Activated CD4-positive, alpha-beta memory T cell treated with anti-CD3 and anti-CD28 coated beads, Interleukin-2, amount 10 ng/mL, durations not matched to agents 7 days and 5 days (primary cell): ENCODE results near the gene ABTB1. TPM values are rescaled to one million over a fixed set of nuclear protein-coding genes. Genes with fewer than 3 reads are reported as not detected.

Experiments used
- CTCF ChIA-PET: fragments of 350-600 bp; sonication (Branson Sonifier 250); formaldehyde crosslinking; loops from one replicate; lab custom pipeline; 2021; ENCODE audit warnings: antibody characterized with exemption, inconsistent platforms; lab: Charles Lee
- POLR2A ChIA-PET: fragments of 350-600 bp; sonication (Branson Sonifier 250); formaldehyde crosslinking; loops from one replicate; lab custom pipeline; 2021; ENCODE audit warnings: antibody characterized with exemption; lab: Charles Lee
- DNase-seq: peaks from one replicate; pipeline ENCODE4 v3.0.0-alpha.2; 2020
- H3K27ac Mint-ChIP-seq: one replicate; pipeline ENCODE4 v1.8.0; 2021; ENCODE audit warnings: mild to moderate bottlenecking, mixed read lengths
- H3K27me3 Mint-ChIP-seq: one replicate; pipeline ENCODE4 v1.8.0; 2021; ENCODE audit warnings: mixed read lengths
- H3K36me3 Mint-ChIP-seq: one replicate; pipeline ENCODE4 v1.8.0; 2021; ENCODE audit warnings: low read depth, mixed read lengths
- H3K4me1 Mint-ChIP-seq: one replicate; pipeline ENCODE4 v1.8.0; 2021; ENCODE audit warnings: mixed read lengths
- H3K4me3 Mint-ChIP-seq: one replicate; pipeline ENCODE4 v1.8.0; 2021; ENCODE audit warnings: mild to moderate bottlenecking, mixed read lengths
- H3K9me3 Mint-ChIP-seq: one replicate; pipeline ENCODE4 v1.8.0; 2021; ENCODE audit warnings: mixed read lengths
- total RNA-seq, 2 experiments: library from RNA; stranded (reverse); gene quantifications; one replicate each; pipeline ENCODE4 v1.2.3, GENCODE V29; 2021

ABTB1 gene
- total RNA-seq, 2 experiments from 2014 or later: 34.3 to 38.8 TPM

DNA sequence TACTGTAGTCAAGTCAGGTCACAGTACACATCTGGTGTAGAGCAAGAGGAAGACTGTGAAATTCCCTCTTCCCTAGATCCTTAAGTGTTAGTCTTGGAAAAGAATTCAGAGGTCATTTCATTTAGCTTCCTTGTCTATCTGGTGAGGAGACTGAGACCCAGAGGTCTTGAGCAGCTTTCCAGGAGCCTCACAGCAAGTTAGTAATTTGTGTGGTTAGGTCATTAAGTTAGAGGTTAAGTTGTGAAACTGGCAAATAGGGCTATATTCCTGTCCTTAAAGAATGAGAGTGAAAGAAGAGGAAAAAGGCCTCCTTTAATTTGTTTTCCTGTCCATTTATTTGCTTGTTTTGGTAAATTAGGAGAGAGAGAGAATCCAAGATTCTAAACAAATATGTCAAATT lies 34.8 kb upstream of the ABTB1 start:
- ChIA-PET POLR2A (interaction anchor here (0.6 to 2.8 kb wide), 7 partner anchors 8 to 417 kb away, joined by 3 to 11 read pairs (median 3); partner anchors contain the start of genes ABTB1 and TPRA1), CTCF (interaction anchor here (1.3 to 3.1 kb wide), 5 partner anchors 11 to 90 kb away, joined by 3 to 18 read pairs (median 5); partner anchors contain the start of gene TPRA1)
- H3K4me1 Mint-ChIP-seq: peaks cover 21% of the 10 kb centered on the region
- DNase-seq: no peak
- H3K36me3 Mint-ChIP-seq: no peaks in the 10 kb centered on the region
- H3K9me3 Mint-ChIP-seq: no peaks in the 10 kb centered on the region
- peak overlapping the region; percentile 5 for H3K27ac Mint-ChIP-seq
- peaks cover 4% of the 10 kb centered on the region for H3K27me3 Mint-ChIP-seq
- H3K4me3 Mint-ChIP-seq: no peak overlapping the region

DNA sequence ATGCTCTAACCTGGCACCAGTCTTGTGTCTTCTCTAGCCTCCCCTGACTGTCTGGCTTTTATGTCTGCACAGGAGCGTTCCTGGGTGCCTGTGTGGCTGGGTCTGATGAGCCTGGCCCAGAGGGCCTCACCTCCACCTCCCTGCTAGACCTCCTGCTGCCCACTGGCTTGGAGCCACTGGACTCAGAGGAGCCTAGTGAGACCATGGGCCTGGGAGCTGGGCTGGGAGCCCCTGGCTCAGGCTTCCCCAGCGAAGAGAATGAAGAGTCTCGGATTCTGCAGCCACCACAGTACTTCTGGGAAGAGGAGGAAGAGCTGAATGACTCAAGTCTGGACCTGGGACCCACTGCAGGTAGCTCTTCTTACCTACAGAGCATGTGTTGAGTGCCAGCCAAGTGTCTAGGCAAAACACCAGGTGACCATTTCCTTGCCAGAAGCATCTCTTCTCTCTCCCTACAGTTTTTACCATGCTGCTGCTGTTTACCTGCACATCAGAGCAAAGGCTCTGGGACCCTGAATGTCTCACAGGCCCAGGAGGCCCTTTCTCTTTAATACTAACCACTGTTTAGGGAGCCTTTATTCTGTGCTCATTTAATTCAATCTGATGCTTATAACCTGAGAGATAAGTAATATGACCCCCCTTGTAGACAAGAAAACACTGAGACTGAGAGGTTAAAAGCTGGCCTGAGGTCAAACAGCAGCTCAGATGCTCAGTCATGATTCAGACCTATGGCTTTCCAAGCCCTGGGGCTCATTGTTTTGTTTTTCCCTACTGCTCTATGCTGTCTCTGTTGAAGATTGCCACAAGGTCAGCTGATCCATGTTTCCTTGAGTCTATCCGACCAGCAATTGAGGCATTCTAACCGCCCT lies 33.3 kb upstream of the ABTB1 start:
- Mint-ChIP-seq H3K9me3 (no peaks in the 10 kb centered on the region), H3K27ac (no peak overlapping the region), H3K27me3 (no peaks in the 10 kb centered on the region), H3K4me3 (no peak overlapping the region), H3K4me1 (peaks cover 21% of the 10 kb centered on the region), H3K36me3 (no peaks in the 10 kb centered on the region)
- ChIA-PET CTCF (interaction anchor here (1.3 kb wide), 1 partner anchor 42 kb away, joined by 4 read pairs; no protein-coding TSS in a partner anchor), POLR2A (interaction anchor here (1.3 to 2.0 kb wide), 2 partner anchors 33 to 41 kb away, joined by 5 to 9 read pairs; partner anchors contain the start of genes ABTB1 and MCM2)
- DNase-seq: no peak

DNA sequence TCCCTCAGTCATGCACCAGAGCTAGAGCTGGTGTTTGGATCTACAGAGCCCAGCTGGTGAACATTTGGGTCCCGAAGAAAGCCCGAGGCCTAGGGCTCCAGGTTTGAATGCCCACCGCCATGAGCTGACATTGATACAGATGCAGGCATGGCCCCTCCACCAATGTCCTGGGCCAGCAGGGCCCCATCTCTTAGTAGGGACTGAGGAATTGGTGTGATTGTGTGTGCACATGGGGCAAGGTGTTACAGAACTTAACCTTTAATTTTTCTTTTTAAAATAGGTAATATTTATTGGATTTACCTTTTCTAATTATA lies 32.8 kb upstream of the ABTB1 start:
- Mint-ChIP-seq H3K9me3 (no peaks in the 10 kb centered on the region), H3K27me3 (no peaks in the 10 kb centered on the region), H3K4me3 (no peak overlapping the region), H3K27ac (no peak overlapping the region), H3K36me3 (no peaks in the 10 kb centered on the region), H3K4me1 (peaks cover 21% of the 10 kb centered on the region)
- POLR2A ChIA-PET: interaction anchor here (1.3 to 2.0 kb wide), 2 partner anchors 33 to 41 kb away, joined by 5 to 9 read pairs; partner anchors contain the start of genes ABTB1 and MCM2
- no peak for DNase-seq
- CTCF ChIA-PET: interaction anchor here (1.3 kb wide), 1 partner anchor 42 kb away, joined by 4 read pairs; no protein-coding TSS in a partner anchor

DNA sequence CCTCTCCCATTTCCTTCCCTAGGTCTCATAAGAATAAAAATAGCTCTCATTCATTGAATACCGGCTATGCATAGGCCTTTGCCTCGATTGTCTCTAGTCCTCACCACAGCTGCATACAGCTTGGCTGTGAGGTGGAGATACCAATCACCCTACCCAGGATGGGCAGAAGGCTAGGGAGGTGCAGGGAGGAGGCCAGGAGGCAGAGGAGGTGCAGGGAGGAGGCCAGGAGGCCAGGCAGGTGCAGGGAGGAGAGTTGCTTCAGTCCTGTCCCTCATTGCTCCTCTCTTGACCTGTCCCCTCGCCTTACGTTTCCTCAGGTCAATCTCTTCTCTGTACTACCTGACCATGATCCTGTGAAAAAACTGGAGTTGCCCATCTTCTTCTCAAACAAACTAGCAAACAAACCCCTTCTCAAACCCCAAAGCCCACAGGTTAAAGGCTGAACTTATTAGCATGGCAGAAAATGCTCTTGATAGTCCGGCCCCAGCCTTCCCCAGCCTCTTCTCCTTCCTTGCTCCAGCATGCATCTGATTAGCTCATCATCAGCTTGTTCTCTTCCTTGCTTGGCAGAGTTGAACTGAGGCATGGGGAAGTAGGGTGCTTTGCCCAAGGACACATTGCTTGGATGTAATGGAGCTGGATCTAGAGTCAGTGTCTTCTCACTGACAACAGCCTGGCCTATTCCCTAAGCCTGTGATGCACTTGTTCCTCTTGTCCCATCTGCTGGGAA lies 27.9 kb upstream of the ABTB1 start:
- H3K4me3 Mint-ChIP-seq: no peak overlapping the region
- CTCF ChIA-PET: interaction anchor here (1.0 to 1.3 kb wide), 3 partner anchors 10 to 50 kb away, joined by 3 read pairs; no protein-coding TSS in a partner anchor
- H3K27ac Mint-ChIP-seq: no peak overlapping the region
- POLR2A ChIA-PET: no interaction called here
- H3K4me1 Mint-ChIP-seq: no peaks in the 10 kb centered on the region
- no peaks in the 10 kb centered on the region for H3K27me3 Mint-ChIP-seq
- no peaks in the 10 kb centered on the region for H3K9me3 Mint-ChIP-seq
- H3K36me3 Mint-ChIP-seq: no peaks in the 10 kb centered on the region
- no peak for DNase-seq

DNA sequence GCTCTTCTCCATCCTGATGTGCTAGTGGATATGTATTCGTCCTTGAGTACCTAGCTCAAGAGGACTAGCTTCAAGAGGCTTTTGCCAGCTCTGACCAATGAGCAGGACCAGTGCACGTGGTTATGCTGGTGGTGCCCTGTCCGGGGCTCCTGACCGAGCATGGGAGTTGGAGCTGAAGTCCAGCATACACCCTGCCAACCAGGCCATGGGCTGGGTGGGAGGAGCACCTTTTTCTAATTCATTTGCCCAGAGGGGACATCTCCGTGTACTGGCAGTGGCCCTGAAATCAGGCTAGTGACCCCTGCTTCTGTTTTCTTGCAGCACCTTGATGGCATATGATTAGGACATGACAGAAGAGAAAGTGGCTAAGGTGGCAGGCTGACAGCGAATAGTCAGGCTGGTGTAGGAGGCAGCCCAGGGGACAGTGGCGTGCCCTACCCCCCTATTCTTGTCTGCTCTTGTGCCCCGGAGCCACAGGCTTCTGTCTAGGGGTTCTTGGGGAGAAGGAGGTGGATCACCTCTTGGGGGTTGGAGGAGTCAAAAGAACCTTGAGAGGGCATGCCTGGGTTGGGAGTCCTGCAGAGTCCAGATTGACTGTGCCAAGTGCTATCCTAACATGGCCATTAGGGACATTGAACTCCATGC lies 27.3 kb upstream of the ABTB1 start:
- H3K9me3 Mint-ChIP-seq: no peaks in the 10 kb centered on the region
- ChIA-PET POLR2A (interaction anchor here (1.2 kb wide), 1 partner anchor 8 kb away, joined by 3 read pairs; no protein-coding TSS in a partner anchor), CTCF (interaction anchor here (1.0 to 1.3 kb wide), 3 partner anchors 10 to 50 kb away, joined by 3 read pairs; no protein-coding TSS in a partner anchor)
- H3K27ac Mint-ChIP-seq: no peak overlapping the region
- no peak for DNase-seq
- H3K4me1 Mint-ChIP-seq: no peaks in the 10 kb centered on the region
- no peak overlapping the region for H3K4me3 Mint-ChIP-seq
- H3K36me3 Mint-ChIP-seq: no peaks in the 10 kb centered on the region
- no peaks in the 10 kb centered on the region for H3K27me3 Mint-ChIP-seq

DNA sequence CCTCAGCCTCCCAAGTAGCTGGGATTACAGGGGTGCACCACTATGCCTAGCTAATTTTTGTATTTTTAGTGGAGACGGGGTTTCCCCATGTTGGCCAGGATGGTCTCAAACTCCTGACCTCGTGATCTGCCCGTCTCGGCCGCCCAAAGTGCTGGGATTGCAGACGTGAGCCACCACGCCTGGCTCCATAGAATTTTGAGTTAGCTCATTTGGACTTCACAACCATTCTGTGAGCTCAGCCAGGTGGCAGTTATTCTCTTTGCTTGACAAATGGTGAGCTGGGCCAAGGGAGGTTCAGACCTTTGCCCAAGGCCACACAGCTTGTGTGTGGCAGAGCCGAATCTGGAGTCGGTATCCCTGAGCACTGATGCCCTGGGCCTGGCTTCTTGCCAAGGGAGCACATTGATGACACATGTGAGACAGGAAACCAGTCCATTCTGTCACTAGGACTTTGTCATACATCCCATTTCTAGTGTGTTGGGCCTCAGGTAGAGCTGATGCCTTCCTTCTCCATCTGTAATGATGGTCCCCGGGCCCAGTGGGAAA lies 26.2 kb upstream of the ABTB1 start:
- Mint-ChIP-seq H3K4me1 (no peaks in the 10 kb centered on the region), H3K27me3 (no peaks in the 10 kb centered on the region), H3K27ac (no peak overlapping the region), H3K36me3 (no peaks in the 10 kb centered on the region), H3K4me3 (no peak overlapping the region), H3K9me3 (no peaks in the 10 kb centered on the region)
- CTCF ChIA-PET: interaction anchor here (1.3 kb wide), 1 partner anchor 10 kb away, joined by 4 read pairs; no protein-coding TSS in a partner anchor
- DNase-seq: no peak
- POLR2A ChIA-PET: interaction anchor here (1.2 kb wide), 1 partner anchor 9 kb away, joined by 3 read pairs; no protein-coding TSS in a partner anchor

DNA sequence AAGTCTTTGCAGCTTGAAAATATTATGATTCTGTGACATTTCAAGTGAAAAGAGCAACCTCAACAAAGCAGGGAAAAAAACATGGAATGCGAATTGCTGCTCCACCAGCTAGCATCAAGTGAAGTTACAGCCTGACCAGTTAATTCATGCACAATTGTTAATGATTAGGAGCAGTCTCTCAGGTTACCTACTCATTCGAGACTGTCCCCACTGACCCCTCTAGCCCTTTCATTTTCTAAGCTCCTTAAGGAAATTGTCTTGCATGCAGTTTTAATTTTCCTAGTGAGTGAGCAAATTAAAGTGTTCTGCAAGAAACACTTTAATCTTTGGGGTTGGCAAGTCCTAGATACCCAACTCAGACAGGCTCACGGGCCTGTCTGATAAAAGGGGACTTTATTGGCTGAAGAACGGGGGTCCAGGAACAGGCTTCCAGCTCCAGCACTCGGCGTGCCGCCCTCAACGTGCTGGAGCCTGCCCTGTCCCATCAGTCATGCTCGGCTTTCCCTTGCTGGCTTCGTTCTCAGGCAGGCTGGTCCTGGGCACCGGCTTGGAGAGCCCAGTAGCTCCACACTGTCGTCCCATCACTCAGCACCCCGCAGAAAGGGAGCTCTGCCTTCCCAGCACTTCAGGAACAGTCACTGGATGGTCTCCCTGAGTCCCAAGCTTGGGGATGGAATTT lies 25.4 kb upstream of the ABTB1 start:
- Mint-ChIP-seq H3K9me3 (no peaks in the 10 kb centered on the region), H3K4me1 (no peaks in the 10 kb centered on the region), H3K4me3 (no peak overlapping the region), H3K36me3 (no peaks in the 10 kb centered on the region), H3K27me3 (no peaks in the 10 kb centered on the region), H3K27ac (no peak overlapping the region)
- POLR2A ChIA-PET: interaction anchor here (1.1 to 1.2 kb wide), 2 partner anchors 9 to 25 kb away, joined by 3 read pairs; no protein-coding TSS in a partner anchor
- CTCF ChIA-PET: interaction anchor here (1.2 to 1.3 kb wide), 2 partner anchors 10 to 42 kb away, joined by 3 to 4 read pairs; no protein-coding TSS in a partner anchor
- no peak for DNase-seq

DNA sequence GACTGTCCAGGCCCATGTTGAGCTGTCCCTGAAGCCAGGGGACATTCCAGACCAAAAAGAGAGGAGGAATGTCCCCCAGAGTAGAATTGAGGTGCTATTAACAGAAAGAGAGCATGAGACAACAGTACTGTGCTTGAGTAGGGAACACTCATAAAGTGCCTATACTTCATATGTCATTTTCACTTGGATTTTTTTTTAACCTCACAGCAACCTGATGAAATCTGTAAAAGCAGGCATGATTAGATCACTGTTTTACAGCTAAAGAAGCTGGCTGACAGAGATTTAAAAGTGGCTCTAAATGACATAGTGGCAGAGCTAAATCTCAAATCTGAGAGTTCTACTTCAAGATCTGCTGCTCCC lies 24.9 kb upstream of the ABTB1 start:
- H3K27ac Mint-ChIP-seq: no peak overlapping the region
- POLR2A ChIA-PET: interaction anchor here (1.1 to 1.2 kb wide), 2 partner anchors 10 to 24 kb away, joined by 3 read pairs; no protein-coding TSS in a partner anchor

DNA sequence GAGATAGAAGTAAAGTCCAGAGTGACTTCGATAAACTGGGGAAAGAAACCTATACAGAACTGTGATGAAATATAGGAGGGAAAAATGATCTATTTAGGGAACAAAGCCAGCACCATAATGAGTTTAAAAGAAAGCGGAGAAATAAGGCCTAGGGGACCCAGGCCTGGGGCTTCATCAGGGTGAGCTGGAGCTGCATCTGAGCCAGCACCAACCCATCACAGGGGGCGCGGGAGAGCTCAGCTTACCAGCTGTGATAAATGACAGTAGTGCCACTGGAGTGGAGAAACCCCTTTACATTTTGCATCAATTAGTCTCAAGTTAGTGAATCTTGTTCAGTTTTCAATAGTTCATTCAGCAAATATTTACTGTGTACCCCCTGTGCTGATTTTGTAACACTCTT lies 22.5 kb upstream of the ABTB1 start:
- ChIA-PET POLR2A (no interaction called here), CTCF (interaction anchor here (1.0 to 3.3 kb wide), 2 partner anchors 45 to 75 kb away, joined by 5 to 19 read pairs; no protein-coding TSS in a partner anchor)
- Mint-ChIP-seq H3K9me3 (no peaks in the 10 kb centered on the region), H3K4me1 (no peaks in the 10 kb centered on the region), H3K36me3 (no peaks in the 10 kb centered on the region), H3K27me3 (peaks cover 3% of the 10 kb centered on the region), H3K27ac (no peak overlapping the region), H3K4me3 (no peak overlapping the region)
- no peak for DNase-seq

More for the DNA sequence above, 24.9 kb upstream of the ABTB1 start:
- Mint-ChIP-seq H3K4me3 (no peak overlapping the region), H3K9me3 (no peaks in the 10 kb centered on the region), H3K36me3 (no peaks in the 10 kb centered on the region), H3K4me1 (no peaks in the 10 kb centered on the region), H3K27me3 (no peaks in the 10 kb centered on the region)
- CTCF ChIA-PET: interaction anchor here (1.2 to 1.3 kb wide), 2 partner anchors 9 to 42 kb away, joined by 3 to 4 read pairs; no protein-coding TSS in a partner anchor
- no peak for DNase-seq

DNA sequence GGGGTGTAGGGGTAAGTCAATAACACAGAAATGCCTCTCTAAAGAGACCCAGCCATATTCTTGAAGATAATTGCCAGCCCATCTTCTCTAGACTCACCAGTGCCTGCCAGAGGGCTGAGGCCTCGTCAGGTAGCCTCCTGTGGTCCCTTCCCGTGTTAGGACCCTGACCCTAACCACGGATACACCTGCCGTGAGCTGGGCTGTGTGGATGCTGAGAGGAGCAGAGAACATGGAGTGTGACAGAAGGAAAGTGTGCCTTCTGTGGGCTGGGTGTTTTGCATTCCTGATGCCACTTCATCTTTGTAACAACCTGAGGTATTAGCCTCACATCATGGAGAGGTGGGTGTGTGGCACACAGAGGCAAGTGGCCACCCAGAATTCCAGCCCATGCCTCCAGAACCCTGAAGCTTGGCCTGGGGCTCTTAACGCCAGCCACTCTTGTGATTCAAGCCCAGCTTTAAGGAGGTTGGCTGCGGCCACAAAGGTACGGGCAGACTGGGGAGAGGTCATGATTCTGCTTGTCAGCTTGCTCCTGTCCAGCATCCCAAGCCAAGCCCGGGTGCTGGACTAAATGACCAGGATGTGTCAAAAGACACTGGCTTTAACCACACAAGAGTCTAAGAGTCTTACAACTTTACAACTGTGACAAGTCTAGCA lies 21.1 kb upstream of the ABTB1 start:
- Mint-ChIP-seq H3K4me3 (no peak overlapping the region), H3K36me3 (no peaks in the 10 kb centered on the region), H3K27me3 (peaks cover 3% of the 10 kb centered on the region), H3K4me1 (no peaks in the 10 kb centered on the region), H3K9me3 (no peaks in the 10 kb centered on the region), H3K27ac (no peak overlapping the region)
- ChIA-PET CTCF (interaction anchor here (0.6 to 3.3 kb wide), 2 partner anchors 43 to 394 kb away, joined by 3 to 19 read pairs; no protein-coding TSS in a partner anchor), POLR2A (no interaction called here)
- DNase-seq: no peak
